Measurements from ENCODE around the gene SUSD4.

SUSD4 gene

GRCh38 chr1:223331301-223331700 lies 32.7 kb downstream of the SUSD4 start:
- no peak for DNase-seq

GRCh38 chr1:223330466-223330865 lies 33.5 kb downstream of the SUSD4 start:
- DNase-seq, result no peak

GRCh38 chr1:223329664-223330415 lies 34.1 kb downstream of the SUSD4 start:
- DNase-seq, result no peak

GRCh38 chr1:223329252-223329651 lies 34.7 kb downstream of the SUSD4 start:
- DNase-seq, result no peak

GRCh38 chr1:223328566-223328965 lies 35.4 kb downstream of the SUSD4 start:
- DNase-seq, result no peak

GRCh38 chr1:223326776-223327175 lies 37.2 kb downstream of the SUSD4 start:
- no peak for DNase-seq

- DNase-seq, result no peak
These were observed 40.2 kb downstream of the SUSD4 start for GRCh38 chr1:223323491-223324484.

- DNase-seq, result no peak
These were observed 41.1 kb downstream of the SUSD4 start for GRCh38 chr1:223322868-223323267.

- DNase-seq, result no peak
These were observed 43.0 kb downstream of the SUSD4 start for GRCh38 chr1:223320959-223321358.

GRCh38 chr1:223319905-223320580 lies 43.9 kb downstream of the SUSD4 start:
- DNase-seq, result peak in 1 of 58 donors; percentile 14

- no peak for DNase-seq
These were observed 44.6 kb downstream of the SUSD4 start for GRCh38 chr1:223319398-223319797.

- DNase-seq, result no peak
These were observed 47.9 kb downstream of the SUSD4 start for GRCh38 chr1:223316082-223316481.

GRCh38 chr1:223315665-223316064 lies 48.3 kb downstream of the SUSD4 start:
- DNase-seq, result no peak

- no peak for DNase-seq
These were observed 50.6 kb downstream of the SUSD4 start for GRCh38 chr1:223313415-223313754.

- DNase-seq, result no peak
These were observed 51.1 kb downstream of the SUSD4 start for GRCh38 chr1:223312705-223313414.

GRCh38 chr1:223312273-223312672 lies 51.7 kb downstream of the SUSD4 start:
- no peak for DNase-seq

GRCh38 chr1:223311826-223312225 lies 52.1 kb downstream of the SUSD4 start:
- DNase-seq, result no peak

GRCh38 chr1:223308136-223308535 lies 55.8 kb downstream of the SUSD4 start:
- no peak for DNase-seq

GRCh38 chr1:223307544-223307943 lies 56.4 kb downstream of the SUSD4 start:
- no peak for DNase-seq

GRCh38 chr1:223304931-223305330 lies 59.0 kb downstream of the SUSD4 start:
- no peak for DNase-seq

- no peak for DNase-seq
These were observed 62.6 kb downstream of the SUSD4 start for GRCh38 chr1:223301371-223301770.
